ENCODE results near the gene PPARA.

The PPARA gene

DNA sequence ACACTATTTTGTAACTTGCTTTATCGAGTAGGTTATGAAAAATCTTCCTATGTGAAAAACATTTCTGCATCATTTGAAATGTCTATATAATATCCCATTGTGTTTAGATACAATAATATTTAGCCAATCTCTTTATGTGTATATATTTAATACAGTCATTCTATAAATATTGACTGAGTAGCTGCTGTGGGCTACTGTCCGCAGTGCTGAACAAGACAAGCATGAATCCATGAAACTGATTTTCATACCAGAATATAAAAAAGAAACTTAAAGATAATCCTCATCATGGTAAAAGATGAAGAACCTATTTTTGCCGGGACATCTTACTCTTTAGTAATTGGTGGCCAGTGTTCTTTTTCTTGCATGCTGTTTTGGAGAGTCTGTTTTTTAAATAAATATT, 3.6 kb downstream of the PPARA start:
- Mint-ChIP-seq H3K9me3 (no peaks in the 10 kb centered on the region), H3K4me3 (no peak overlapping the region), H3K4me1 (ENCODE audit: low read depth) (peaks cover 17% of the 10 kb centered on the region), H3K27ac (no peak overlapping the region), H3K27me3 (peaks cover 5% of the 10 kb centered on the region), H3K36me3 (ENCODE audit: low read depth) (peaks cover 10% of the 10 kb centered on the region)

DNA sequence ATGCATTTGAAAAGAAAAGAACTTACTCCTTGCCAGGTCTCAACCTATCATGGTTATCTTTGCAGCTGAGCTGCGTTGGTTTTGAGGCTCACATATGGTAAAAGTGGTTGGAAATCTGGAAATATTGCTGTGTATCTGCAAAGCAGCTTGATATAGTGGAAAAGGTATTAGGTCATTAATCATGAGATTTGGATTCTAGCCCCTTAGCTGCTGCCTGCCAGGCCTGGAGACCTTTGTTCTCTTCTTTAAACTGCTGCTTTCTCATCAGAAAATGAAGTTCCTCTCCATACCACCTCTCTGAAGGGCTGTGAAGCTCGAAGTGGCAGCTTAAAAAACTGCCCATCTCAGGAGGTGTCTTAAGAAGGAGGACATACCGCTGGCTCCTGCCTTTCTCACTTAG, 5.7 kb downstream of the PPARA start:
- Mint-ChIP-seq H3K4me3 (no peak overlapping the region), H3K36me3 (ENCODE audit: low read depth) (peaks cover 10% of the 10 kb centered on the region), H3K9me3 (no peaks in the 10 kb centered on the region), H3K4me1 (ENCODE audit: low read depth) (peaks cover 12% of the 10 kb centered on the region), H3K27ac (no peak overlapping the region), H3K27me3 (no peaks in the 10 kb centered on the region)

DNA sequence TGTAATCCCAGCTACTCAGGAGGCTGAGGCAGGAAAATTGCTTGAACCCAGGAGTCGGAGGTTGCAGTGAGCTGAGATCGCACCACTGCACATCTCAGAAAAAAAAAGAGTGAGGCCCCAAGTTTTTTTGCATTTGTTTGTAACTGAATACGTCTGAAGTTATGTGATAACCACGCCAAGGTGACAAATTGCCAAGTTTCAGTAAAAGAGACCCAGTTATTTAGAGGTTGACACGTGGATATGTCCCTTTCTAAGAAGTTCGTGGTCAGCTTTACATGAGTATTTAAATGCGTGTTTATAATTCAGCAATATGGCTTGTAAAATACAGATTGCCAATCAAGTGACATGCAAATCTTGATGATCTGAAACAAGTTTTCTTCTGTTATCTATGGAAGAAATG, 8.0 kb downstream of the PPARA start:
- no peaks in the 10 kb centered on the region for H3K27me3 Mint-ChIP-seq
- no peak overlapping the region for H3K4me3 Mint-ChIP-seq
- no peaks in the 10 kb centered on the region for H3K4me1 Mint-ChIP-seq (ENCODE audit: low read depth)
- H3K9me3 Mint-ChIP-seq: no peaks in the 10 kb centered on the region
- H3K27ac Mint-ChIP-seq: no peak overlapping the region
- H3K36me3 Mint-ChIP-seq (ENCODE audit: low read depth): peaks cover 4% of the 10 kb centered on the region

DNA sequence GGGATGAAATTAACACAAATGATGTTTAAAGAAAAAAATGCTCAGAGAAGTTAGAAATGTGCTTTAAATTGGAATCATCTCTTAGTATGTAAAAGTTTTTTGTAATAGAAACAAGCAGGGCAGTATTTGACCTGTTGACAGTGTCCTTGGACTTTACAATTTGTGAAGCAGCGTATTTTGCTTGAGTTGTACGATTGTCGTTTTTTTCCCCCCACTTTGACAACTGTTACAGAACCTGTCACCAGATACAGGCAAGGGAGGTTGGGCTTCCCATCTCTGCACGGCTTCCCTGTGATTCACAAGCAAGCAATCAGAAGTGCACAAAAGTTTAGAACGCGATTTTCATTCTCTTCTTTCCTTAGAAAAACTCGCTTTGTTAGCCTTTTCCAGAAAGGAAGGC, 8.9 kb downstream of the PPARA start:
- Mint-ChIP-seq H3K4me3 (no peak overlapping the region), H3K9me3 (no peaks in the 10 kb centered on the region), H3K27me3 (no peaks in the 10 kb centered on the region), H3K36me3 (ENCODE audit: low read depth) (peaks cover 4% of the 10 kb centered on the region), H3K4me1 (ENCODE audit: low read depth) (no peaks in the 10 kb centered on the region), H3K27ac (no peak overlapping the region)

DNA sequence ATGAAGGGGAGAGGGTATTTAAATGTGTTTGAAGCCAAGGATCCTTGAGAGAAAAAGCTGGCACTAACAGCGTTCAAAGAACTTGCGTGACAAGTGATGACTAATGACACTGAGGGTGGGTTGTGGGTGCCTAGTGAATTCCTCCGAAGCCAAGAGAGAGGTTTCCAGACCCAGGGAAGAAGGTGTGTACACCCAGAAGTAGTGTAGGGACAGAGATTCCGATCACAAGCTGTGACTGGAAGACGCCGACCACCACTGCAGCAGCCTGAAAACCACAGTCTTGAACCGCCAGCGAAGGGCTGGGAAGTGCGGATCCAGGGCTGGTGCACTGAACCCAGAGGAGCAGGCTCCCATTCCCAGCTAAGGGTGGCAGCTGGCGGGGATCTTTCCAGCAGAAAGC, 9.5 kb downstream of the PPARA start:
- Mint-ChIP-seq H3K27me3 (no peaks in the 10 kb centered on the region), H3K9me3 (no peaks in the 10 kb centered on the region), H3K27ac (no peak overlapping the region), H3K4me3 (no peak overlapping the region), H3K4me1 (ENCODE audit: low read depth) (no peaks in the 10 kb centered on the region), H3K36me3 (ENCODE audit: low read depth) (peaks cover 4% of the 10 kb centered on the region)

DNA sequence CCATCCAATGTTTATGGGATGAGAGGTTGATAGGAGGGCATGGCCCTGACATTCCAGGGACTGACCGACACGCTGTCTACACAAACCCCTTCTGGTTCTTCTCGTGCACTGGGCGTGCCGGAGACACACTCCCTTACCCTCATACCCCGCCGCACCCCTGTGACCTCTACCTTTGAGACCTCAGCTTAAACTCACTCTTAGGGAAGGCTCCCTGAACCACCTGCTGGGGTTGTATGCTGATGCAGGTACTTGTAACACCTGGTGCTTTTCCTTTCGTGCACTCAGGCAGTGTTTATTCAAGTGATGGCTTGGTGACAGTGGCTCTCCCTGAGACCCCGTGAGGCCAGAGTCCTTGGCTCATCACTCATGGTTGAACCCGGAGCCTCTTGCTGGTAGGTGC, 12.0 kb downstream of the PPARA start:
- Mint-ChIP-seq H3K27ac (no peak overlapping the region), H3K9me3 (no peaks in the 10 kb centered on the region), H3K27me3 (no peaks in the 10 kb centered on the region), H3K4me3 (no peak overlapping the region), H3K36me3 (ENCODE audit: low read depth) (no peaks in the 10 kb centered on the region), H3K4me1 (ENCODE audit: low read depth) (no peaks in the 10 kb centered on the region)

DNA sequence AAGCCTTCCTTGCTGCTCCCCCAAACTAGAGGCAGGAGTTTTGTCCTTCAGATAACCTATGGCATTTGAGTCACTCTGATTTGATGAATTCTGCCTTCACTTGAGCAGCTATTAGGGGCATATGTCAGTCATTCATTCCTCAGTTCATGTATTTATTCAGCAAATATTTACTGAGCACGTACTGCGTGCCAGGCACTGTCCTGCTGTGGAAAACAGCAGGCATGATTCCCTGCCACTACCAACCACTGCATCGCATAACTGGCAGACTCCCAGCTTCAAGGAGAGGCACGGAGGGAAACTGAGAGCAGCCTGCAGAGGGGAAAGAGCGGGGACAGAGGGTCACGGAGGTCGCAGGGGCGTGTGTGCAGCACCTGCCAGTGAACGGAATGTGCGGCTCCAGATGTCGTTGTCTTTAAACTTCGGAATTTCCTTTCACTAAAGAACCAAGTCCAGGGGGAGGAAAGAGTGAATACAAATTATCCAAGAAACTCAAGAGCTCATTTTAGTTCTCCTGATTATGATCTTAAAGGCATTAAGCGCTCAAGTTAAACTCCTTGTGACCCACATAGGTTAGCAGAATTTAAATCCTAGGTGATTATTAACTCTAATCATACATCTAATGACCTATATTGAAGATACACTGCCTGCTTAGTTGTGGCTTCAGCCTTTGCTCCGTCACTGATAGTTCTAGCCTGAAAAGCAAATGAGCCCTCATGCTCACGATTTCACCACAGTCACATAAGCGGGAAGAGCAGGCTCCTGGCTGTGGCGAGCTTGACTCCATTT, 12.6 kb downstream of the PPARA start:
- Mint-ChIP-seq H3K4me1 (ENCODE audit: low read depth) (no peaks in the 10 kb centered on the region), H3K4me3 (no peak overlapping the region), H3K9me3 (no peaks in the 10 kb centered on the region), H3K27me3 (no peaks in the 10 kb centered on the region), H3K27ac (no peak overlapping the region), H3K36me3 (ENCODE audit: low read depth) (no peaks in the 10 kb centered on the region)

DNA sequence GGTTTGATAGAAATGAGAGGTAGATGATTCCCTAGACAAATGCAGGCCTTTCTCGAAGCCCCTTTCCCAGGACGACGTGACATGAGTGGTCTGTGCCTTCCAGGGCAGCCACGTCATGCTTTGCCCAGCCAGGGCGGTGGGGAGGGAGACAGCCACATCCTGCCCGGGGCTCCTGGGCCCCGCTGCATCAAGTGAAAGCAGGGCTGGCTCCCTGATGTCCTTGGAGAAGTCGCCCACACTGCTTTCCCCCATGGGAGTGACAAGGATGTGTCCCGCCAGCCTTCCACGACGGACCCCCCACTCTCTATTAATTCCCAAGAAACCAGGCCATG, 13.2 kb downstream of the PPARA start:
- Mint-ChIP-seq H3K9me3 (no peaks in the 10 kb centered on the region), H3K4me3 (no peak overlapping the region), H3K27ac (no peak overlapping the region), H3K36me3 (ENCODE audit: low read depth) (no peaks in the 10 kb centered on the region), H3K4me1 (ENCODE audit: low read depth) (no peaks in the 10 kb centered on the region), H3K27me3 (no peaks in the 10 kb centered on the region)

DNA sequence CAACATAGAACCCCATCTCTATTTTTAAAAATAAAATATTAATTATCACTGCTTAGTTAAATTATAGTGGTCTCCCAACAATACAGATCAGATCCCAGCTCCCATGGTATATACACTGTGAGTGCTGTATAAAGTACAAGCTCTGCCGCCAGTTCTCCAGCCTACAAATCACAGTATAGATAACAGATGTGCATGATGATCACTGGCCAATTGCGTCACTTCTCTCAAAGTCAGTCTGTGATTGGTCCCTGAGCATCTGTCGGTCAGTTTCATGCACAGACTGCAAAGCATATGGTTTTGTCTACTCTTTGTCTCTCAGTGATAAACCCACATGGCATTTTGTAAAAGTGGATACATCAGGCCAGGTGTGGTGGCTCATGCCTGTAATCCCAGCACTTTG, 15.7 kb downstream of the PPARA start:
- Mint-ChIP-seq H3K4me1 (ENCODE audit: low read depth) (peaks cover 6% of the 10 kb centered on the region), H3K27ac (no peak overlapping the region), H3K36me3 (ENCODE audit: low read depth) (no peaks in the 10 kb centered on the region), H3K27me3 (no peaks in the 10 kb centered on the region), H3K4me3 (no peak overlapping the region), H3K9me3 (no peaks in the 10 kb centered on the region)

DNA sequence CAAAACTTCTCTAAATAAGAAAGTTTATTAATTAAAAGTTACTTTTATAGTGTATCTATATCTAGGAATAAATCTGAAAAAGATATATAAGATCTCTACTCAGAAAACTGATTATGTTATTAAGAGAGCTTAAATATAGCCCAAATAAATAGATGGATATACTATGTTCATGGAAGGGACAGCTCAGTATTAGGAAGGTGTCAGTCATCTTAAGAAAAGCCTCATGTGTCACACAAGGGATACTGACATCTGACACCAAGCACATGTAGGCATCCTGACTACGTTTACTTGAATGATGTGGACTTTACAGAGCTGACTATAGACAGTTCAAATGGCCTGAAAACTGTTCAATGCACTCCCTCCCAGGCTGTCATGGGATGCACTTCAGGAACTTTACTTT, 19.3 kb downstream of the PPARA start:
- Mint-ChIP-seq H3K9me3 (no peaks in the 10 kb centered on the region), H3K4me1 (ENCODE audit: low read depth) (peaks cover 18% of the 10 kb centered on the region), H3K27me3 (no peaks in the 10 kb centered on the region), H3K4me3 (no peak overlapping the region), H3K36me3 (ENCODE audit: low read depth) (no peaks in the 10 kb centered on the region), H3K27ac (no peak overlapping the region)

DNA sequence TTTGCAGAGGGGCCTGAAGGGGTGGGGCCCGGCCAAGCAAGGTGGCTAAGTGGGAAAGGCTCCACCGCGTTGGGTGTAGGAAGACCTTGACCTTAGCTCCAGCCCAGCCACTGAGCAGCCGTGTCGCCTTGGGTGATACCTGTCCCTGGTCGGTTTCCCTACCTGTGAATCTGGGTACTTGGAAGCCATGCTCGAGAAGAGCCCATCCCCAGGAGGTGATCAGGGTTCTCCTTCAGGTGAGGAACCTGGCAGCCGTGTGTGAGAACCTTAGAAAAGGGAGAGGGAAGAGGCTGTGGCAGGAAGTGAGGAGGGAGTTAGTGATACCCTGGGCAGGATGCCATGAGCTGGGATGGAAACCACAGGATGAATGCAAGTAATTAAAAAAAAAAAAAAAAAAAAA, 21.6 kb downstream of the PPARA start:
- Mint-ChIP-seq H3K27me3 (no peaks in the 10 kb centered on the region), H3K27ac (no peak overlapping the region), H3K36me3 (ENCODE audit: low read depth) (peaks cover 4% of the 10 kb centered on the region), H3K9me3 (no peaks in the 10 kb centered on the region), H3K4me1 (ENCODE audit: low read depth) (peaks cover 20% of the 10 kb centered on the region), H3K4me3 (no peak overlapping the region)

DNA sequence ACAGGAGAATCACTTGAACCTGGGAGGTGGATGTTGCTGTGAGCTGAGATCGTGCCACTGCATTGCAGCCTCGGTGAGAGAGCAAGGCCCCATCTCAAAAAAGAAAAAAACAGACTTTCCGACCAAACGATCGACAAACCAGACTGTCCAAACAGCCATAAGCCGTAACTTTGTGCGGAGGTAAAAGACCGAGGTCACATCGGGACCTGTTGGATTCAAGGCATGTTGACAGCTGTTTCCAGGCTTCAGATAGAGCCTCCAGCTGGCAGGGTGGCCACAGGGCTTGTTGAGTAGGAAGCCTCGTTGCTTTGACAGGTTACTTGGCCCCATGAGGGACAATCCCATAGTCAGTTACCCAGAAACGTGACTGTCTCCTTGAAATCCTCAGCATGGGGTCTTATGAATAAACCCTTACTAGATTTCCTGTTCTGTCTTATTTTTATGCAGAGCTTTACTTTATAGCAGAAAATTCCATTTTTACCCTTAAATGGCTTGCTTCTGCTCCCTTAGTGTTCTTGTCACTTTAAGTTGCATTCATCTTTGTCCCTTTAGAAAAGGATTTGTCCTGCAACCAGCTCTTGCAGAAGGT, 22.3 kb downstream of the PPARA start:
- peaks cover 20% of the 10 kb centered on the region for H3K4me1 Mint-ChIP-seq (ENCODE audit: low read depth)
- peaks cover 8% of the 10 kb centered on the region for H3K36me3 Mint-ChIP-seq (ENCODE audit: low read depth)
- no peak overlapping the region for H3K4me3 Mint-ChIP-seq
- no peak overlapping the region for H3K27ac Mint-ChIP-seq
- H3K9me3 Mint-ChIP-seq: no peaks in the 10 kb centered on the region
- H3K27me3 Mint-ChIP-seq: no peaks in the 10 kb centered on the region

DNA sequence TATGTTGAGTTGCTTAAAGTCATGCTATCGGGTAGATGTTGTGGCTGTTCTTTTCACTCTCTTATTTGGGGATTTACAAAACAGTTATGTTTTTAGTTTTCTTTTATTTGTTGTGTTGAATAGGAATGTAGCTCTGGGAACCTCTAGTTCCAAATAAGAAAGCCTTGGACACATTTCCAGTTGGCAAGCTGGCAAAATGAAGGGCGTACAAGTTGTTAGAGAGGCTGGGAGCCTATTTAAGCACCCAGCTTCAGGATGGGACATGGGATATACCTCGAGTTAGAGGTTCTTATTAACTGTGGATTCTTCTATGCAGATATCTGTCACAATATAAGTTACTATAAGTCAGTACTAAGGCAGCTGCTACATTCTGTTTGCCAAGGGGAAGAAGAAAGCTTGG, 22.8 kb downstream of the PPARA start:
- Mint-ChIP-seq H3K36me3 (ENCODE audit: low read depth) (peaks cover 14% of the 10 kb centered on the region), H3K27ac (no peak overlapping the region), H3K9me3 (peaks cover under 1% of the 10 kb centered on the region), H3K4me1 (ENCODE audit: low read depth) (peaks cover 20% of the 10 kb centered on the region), H3K4me3 (no peak overlapping the region), H3K27me3 (no peaks in the 10 kb centered on the region)

DNA sequence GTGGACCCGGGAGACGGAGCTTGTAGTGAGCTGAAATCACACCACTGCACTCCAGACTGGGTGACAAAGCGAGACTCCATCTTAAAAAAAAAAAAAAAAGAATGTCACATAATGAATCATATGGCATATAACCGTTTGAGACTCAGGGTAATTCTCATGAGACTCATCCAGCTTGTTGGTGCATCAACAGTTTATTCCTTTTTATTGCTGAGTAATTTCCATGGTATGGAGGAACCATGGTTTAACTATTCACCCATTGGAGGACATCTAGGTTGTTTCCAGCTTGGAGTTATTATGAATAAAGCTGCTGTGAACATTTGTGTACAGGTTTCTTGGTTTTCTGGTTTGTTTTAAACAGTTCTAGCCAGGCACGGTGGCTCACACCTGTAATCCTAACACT, 25.3 kb downstream of the PPARA start:
- Mint-ChIP-seq H3K27me3 (no peaks in the 10 kb centered on the region), H3K4me3 (no peak overlapping the region), H3K4me1 (ENCODE audit: low read depth) (peaks cover 18% of the 10 kb centered on the region), H3K9me3 (peaks cover 19% of the 10 kb centered on the region), H3K36me3 (ENCODE audit: low read depth) (peaks cover 36% of the 10 kb centered on the region), H3K27ac (no peak overlapping the region)

DNA sequence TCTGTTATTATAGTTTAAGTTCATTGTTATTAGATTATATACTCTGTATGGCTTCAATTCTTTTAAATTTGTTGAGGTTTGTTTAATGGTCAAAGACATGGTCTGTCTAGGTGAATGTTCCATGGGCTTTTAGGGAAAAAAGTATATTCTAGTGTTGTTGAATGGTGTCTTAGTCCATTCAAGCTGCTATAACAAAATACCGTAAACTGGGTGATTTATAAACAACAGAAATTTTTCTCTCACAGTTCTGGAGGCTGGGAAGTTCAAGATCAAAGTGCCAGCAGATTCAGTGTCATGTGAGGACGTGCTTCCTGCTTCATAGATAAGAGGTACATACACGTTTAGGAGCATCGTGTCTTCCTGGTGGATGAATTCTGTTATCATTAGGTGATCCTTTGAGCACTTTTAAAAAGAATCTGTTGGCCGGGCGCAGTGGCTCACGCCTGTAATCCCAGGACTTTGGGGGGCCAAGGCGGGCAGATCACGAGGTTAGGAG, 26.2 kb downstream of the PPARA start:
- Mint-ChIP-seq H3K4me1 (ENCODE audit: low read depth) (peaks cover 9% of the 10 kb centered on the region), H3K9me3 (peaks cover 27% of the 10 kb centered on the region), H3K36me3 (ENCODE audit: low read depth) (peaks cover 45% of the 10 kb centered on the region), H3K27me3 (no peaks in the 10 kb centered on the region), H3K4me3 (no peak overlapping the region), H3K27ac (no peak overlapping the region)

Measured in stimulated activated naive CD8-positive, alpha-beta T cell treated with anti-CD3 and anti-CD28 coated beads, Interleukin-15, Interleukin-2, amounts not matched to agents 100 ng/mL and 50 ng/mL, for 24 hours (primary cell).